ENCODE data around the gene NR1I2. TPM values are rescaled to one million over a fixed set of nuclear protein-coding genes. Genes with fewer than 3 reads are reported as not detected.

NR1I2 gene
- total RNA-seq, 1 donor from 2014 or later = not detected

DNA sequence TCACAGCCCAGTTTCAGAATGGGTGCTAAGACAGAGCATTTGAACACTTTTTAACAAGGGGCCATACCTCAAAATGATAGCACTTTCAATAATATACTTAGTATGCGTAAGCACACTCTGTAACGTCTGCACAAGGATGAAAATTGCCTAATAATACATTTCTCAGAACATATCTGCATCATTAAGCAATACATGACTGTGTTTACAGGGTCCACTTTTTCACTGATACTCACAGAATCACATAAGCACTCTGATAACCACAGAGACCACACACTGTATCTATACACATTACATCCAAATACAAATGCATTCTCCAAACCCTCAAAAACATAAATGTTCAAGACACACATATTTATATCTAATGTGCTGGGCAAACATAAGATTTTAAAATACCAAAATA is 79.8 kb downstream of the NR1I2 start:
- no peak for FAIRE-seq

DNA sequence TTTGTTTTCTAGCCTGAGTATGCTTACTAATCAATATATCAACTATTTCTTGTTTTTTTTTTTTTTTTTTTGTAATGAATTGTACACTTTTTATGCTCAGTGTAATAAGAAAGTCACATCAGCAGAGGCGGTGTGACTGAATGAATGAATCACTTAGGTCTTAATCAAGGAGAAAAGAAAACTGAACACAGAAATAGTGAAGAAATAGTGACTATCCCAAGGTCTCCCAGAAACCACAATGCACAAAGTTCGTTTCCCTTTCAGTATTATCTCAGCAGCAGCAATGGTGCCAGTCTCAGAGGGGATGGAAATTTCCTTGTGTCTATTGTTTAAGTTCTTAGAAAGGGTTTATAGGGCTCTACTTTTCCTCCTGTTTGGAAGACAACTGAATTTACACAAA is 80.7 kb downstream of the NR1I2 start:
- Histone ChIP-seq H3K4me2 (ENCODE audit: low read length) (no peak overlapping the region), H4K20me1 (ENCODE audit: insufficient read depth, low read length) (peaks cover 5% of the 10 kb centered on the region), H3K9me3 (ENCODE audit: insufficient read depth, low read depth, low read length) (no peaks in the 10 kb centered on the region), H3K4me1 (ENCODE audit: insufficient read depth, low read length) (no peaks in the 10 kb centered on the region), H3K4me3 (ENCODE audit: insufficient read depth, low read depth, low read length) (no peak overlapping the region), H3K27ac (ENCODE audit: low read depth, low read length) (no peak overlapping the region), H3K9ac (ENCODE audit: low read length) (no peak overlapping the region), H3K27me3 (ENCODE audit: insufficient read depth, low read length) (no peaks in the 10 kb centered on the region), H3K79me2 (ENCODE audit: insufficient read depth, low read length) (no peaks in the 10 kb centered on the region), H3K36me3 (ENCODE audit: insufficient read depth, low read length) (peaks cover 11% of the 10 kb centered on the region), H2AFZ (ENCODE audit: low read depth, low read length) (no peak overlapping the region)
- no peak for TF ChIP-seq EZH2 (IDR thresholded peaks at IDR 0.05; ENCODE audit: insufficient read depth, low read length)
- TF ChIP-seq, protein P1, sequence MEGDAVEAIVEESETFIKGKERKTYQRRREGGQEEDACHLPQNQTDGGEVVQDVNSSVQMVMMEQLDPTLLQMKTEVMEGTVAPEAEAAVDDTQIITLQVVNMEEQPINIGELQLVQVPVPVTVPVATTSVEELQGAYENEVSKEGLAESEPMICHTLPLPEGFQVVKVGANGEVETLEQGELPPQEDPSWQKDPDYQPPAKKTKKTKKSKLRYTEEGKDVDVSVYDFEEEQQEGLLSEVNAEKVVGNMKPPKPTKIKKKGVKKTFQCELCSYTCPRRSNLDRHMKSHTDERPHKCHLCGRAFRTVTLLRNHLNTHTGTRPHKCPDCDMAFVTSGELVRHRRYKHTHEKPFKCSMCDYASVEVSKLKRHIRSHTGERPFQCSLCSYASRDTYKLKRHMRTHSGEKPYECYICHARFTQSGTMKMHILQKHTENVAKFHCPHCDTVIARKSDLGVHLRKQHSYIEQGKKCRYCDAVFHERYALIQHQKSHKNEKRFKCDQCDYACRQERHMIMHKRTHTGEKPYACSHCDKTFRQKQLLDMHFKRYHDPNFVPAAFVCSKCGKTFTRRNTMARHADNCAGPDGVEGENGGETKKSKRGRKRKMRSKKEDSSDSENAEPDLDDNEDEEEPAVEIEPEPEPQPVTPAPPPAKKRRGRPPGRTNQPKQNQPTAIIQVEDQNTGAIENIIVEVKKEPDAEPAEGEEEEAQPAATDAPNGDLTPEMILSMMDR (IDR thresholded peaks at IDR 0.05; ENCODE audit: insufficient read depth, low read depth, low read length) = no peak
- no peaks in the 10 kb centered on the region for H3K9me3 Mint-ChIP-seq (ENCODE audit: unreplicated experiment)
- FAIRE-seq (no peak), DNase-seq (ENCODE audit: low read depth) (no peak)
- no peak overlapping the region for H3K27ac Mint-ChIP-seq (ENCODE audit: unreplicated experiment)
- peaks cover 23% of the 10 kb centered on the region for H3K36me3 Mint-ChIP-seq (ENCODE audit: low read depth, unreplicated experiment)
- no peaks in the 10 kb centered on the region for H3K4me1 Mint-ChIP-seq (ENCODE audit: low read depth, unreplicated experiment)
- H3K4me3 Mint-ChIP-seq (ENCODE audit: unreplicated experiment) = no peak overlapping the region
- H3K27me3 Mint-ChIP-seq (ENCODE audit: low read depth, unreplicated experiment) = no peaks in the 10 kb centered on the region

More for the DNA sequence above, 79.8 kb downstream of the NR1I2 start:
- Mint-ChIP-seq H3K36me3 (ENCODE audit: low read depth, unreplicated experiment) (peaks cover 30% of the 10 kb centered on the region), H3K27me3 (ENCODE audit: low read depth, unreplicated experiment) (no peaks in the 10 kb centered on the region), H3K27ac (ENCODE audit: unreplicated experiment) (no peak overlapping the region), H3K4me1 (ENCODE audit: low read depth, unreplicated experiment) (no peaks in the 10 kb centered on the region), H3K9me3 (ENCODE audit: unreplicated experiment) (peaks cover 4% of the 10 kb centered on the region), H3K4me3 (ENCODE audit: unreplicated experiment) (no peak overlapping the region)
- no peak overlapping the region for H3K27ac ChIP-seq (ENCODE audit: low read depth, low read length)
- no peaks in the 10 kb centered on the region for H3K27me3 ChIP-seq (ENCODE audit: insufficient read depth, low read length)
- H3K4me2 ChIP-seq (ENCODE audit: low read length) = no peak overlapping the region
- no peak overlapping the region for H3K9ac ChIP-seq (ENCODE audit: low read length)
- TF ChIP-seq, protein P1 (IDR thresholded peaks at IDR 0.05; ENCODE audit: insufficient read depth, low read depth, low read length) = no peak
- TF ChIP-seq EZH2 (IDR thresholded peaks at IDR 0.05; ENCODE audit: insufficient read depth, low read length) = no peak
- no peak overlapping the region for H3K4me3 ChIP-seq (ENCODE audit: insufficient read depth, low read depth, low read length)
- no peaks in the 10 kb centered on the region for H3K79me2 ChIP-seq (ENCODE audit: insufficient read depth, low read length)
- H2AFZ ChIP-seq (ENCODE audit: low read depth, low read length) = no peak overlapping the region
- H3K36me3 ChIP-seq (ENCODE audit: insufficient read depth, low read length) = peaks cover 11% of the 10 kb centered on the region
- H4K20me1 ChIP-seq (ENCODE audit: insufficient read depth, low read length) = peaks cover 5% of the 10 kb centered on the region
- H3K9me3 ChIP-seq (ENCODE audit: insufficient read depth, low read depth, low read length) = no peaks in the 10 kb centered on the region
- DNase-seq (ENCODE audit: low read depth) = no peak
- H3K4me1 ChIP-seq (ENCODE audit: insufficient read depth, low read length) = no peaks in the 10 kb centered on the region

DNA sequence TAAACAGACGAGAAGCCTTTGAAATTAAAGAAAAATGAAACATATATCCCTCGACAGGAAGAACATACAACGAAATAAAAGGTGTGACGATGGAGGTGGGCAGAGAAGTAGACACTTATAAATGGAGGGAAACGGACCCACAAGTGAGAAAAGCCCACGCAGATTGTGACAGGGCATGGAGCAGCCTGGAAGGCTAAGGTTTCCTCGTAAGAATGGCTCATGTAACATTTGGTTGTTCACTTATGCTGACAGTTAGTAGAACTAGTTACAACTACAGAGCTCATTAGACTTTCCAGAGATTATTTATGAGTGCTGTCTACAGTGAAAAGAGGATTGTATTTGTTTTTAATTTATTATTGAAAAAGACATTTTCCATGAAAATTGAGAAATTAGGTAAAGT is 82.6 kb downstream of the NR1I2 start:
- Mint-ChIP-seq H3K27me3 (ENCODE audit: low read depth, unreplicated experiment) (no peaks in the 10 kb centered on the region), H3K36me3 (ENCODE audit: low read depth, unreplicated experiment) (peaks cover 12% of the 10 kb centered on the region), H3K4me3 (ENCODE audit: unreplicated experiment) (no peak overlapping the region), H3K9me3 (ENCODE audit: unreplicated experiment) (no peaks in the 10 kb centered on the region), H3K4me1 (ENCODE audit: low read depth, unreplicated experiment) (no peaks in the 10 kb centered on the region), H3K27ac (ENCODE audit: unreplicated experiment) (no peak overlapping the region)
- no peaks in the 10 kb centered on the region for H3K4me1 ChIP-seq (ENCODE audit: insufficient read depth, low read length)
- H3K27ac ChIP-seq (ENCODE audit: low read depth, low read length) = no peak overlapping the region
- DNase-seq (ENCODE audit: low read depth) (no peak), FAIRE-seq (no peak)
- TF ChIP-seq EZH2 (IDR thresholded peaks at IDR 0.05; ENCODE audit: insufficient read depth, low read length) = no peak
- TF ChIP-seq, protein P1 (IDR thresholded peaks at IDR 0.05; ENCODE audit: insufficient read depth, low read depth, low read length) = no peak
- H3K9ac ChIP-seq (ENCODE audit: low read length) = no peak overlapping the region
- no peak overlapping the region for H3K4me3 ChIP-seq (ENCODE audit: insufficient read depth, low read depth, low read length)
- no peaks in the 10 kb centered on the region for H3K27me3 ChIP-seq (ENCODE audit: insufficient read depth, low read length)
- H3K4me2 ChIP-seq (ENCODE audit: low read length) = no peak overlapping the region
- no peaks in the 10 kb centered on the region for H3K9me3 ChIP-seq (ENCODE audit: insufficient read depth, low read depth, low read length)
- H2AFZ ChIP-seq (ENCODE audit: low read depth, low read length) = no peak overlapping the region
- peaks cover 11% of the 10 kb centered on the region for H3K36me3 ChIP-seq (ENCODE audit: insufficient read depth, low read length)
- no peaks in the 10 kb centered on the region for H3K79me2 ChIP-seq (ENCODE audit: insufficient read depth, low read length)
- no peaks in the 10 kb centered on the region for H4K20me1 ChIP-seq (ENCODE audit: insufficient read depth, low read length)

Other genes starting within 250 kb of the NR1I2 start
- gene CD80, start 222.5 kb upstream of the NR1I2 start, total RNA-seq = not detected in 2 replicates
- gene ADPRH, start 202.6 kb upstream of the NR1I2 start, total RNA-seq = 2.6 and 3.1 TPM in 2 replicates
- 0.91 and 2.0 TPM in 2 replicates for gene PLA1A, start 184.2 kb upstream of the NR1I2 start, total RNA-seq
- 1.8 and 2.1 TPM in 2 replicates for gene POPDC2, start 121.5 kb upstream of the NR1I2 start, total RNA-seq
- 22.8 and 24.3 TPM in 2 replicates for gene COX17, start 104.7 kb upstream of the NR1I2 start, total RNA-seq
- gene CFAP91, start 79.1 kb upstream of the NR1I2 start, total RNA-seq = 0.16 TPM in 1 of 2 replicates, not detected in the other

All from astrocyte (in vitro differentiated cells and primary cell).